ENCODE results near the gene PI4KB. TPM values are rescaled to one million over a fixed set of nuclear protein-coding genes. Genes with fewer than 3 reads are reported as not detected.

Gene PI4KB
- total RNA-seq, 4 donors from 2014 or later: 54.8 to 79.5 (median 68.9) TPM

- H3K4me3 ChIP-seq: no peak overlapping the region
- 79% methylated on average over 3 of the region's 6 CpGs for WGBS
- DNase-seq (ENCODE audit: extremely low spot score): no peak
- intact Hi-C loops (cut with DNase I): no loop called here
- H3K4me1 ChIP-seq: peaks cover 52 to 61% (median 59%) of the 10 kb centered on the region in 4 donors
- peaks cover 14 to 35% (median 20%) of the 10 kb centered on the region in 4 donors for H3K36me3 ChIP-seq
- TF ChIP-seq CTCF (IDR thresholded peaks at IDR 0.05) (no peak), POLR2AphosphoS5 (IDR thresholded peaks at IDR 0.05) (no peak), POLR2A (IDR thresholded peaks at IDR 0.05; ENCODE audit: low read depth) (no peak), EP300 (IDR thresholded peaks at IDR 0.05) (no peak)
- H3K9me3 ChIP-seq: no peaks in the 10 kb centered on the region
- H3K27me3 ChIP-seq: no peaks in the 10 kb centered on the region
- H3K27ac ChIP-seq (replicated peaks in 1 of 4): peak overlapping the region; percentile 77 to 84 (median 80)
Observed at GRCh38 chr1:151370211-151370911, 43.1 kb upstream of the PI4KB start.

DNA sequence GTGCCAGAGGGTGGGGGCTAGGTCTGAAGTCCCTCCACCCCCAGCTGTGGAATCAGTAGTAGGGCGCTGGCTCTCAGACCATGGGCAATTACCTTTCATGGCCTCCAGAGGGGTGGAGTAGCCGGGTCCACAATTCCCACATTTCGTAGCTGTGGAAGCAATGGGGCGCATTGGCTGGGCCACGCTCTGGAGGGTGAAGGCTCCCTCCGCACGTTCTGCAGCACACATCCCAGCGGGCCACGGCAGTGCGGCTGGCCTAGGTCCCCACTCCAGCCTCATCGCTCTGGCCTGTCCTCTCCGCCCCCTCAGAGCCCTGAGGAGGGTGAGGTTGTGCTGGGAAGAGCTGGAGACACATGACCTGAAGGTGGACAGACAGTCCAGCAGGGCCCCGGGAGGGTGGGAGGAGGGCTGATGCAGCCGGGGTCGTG, 42.4 kb upstream of the PI4KB start:
- no peak for TF ChIP-seq EP300 (IDR thresholded peaks at IDR 0.05)
- TF ChIP-seq POLR2A (IDR thresholded peaks at IDR 0.05; ENCODE audit: low read depth): no peak
- no peak for TF ChIP-seq CTCF (IDR thresholded peaks at IDR 0.05)
- TF ChIP-seq POLR2AphosphoS5 (IDR thresholded peaks at IDR 0.05): no peak
- Histone ChIP-seq H3K27ac (replicated peaks in 1 of 4) (peak overlapping the region in 3 of 4 donors; percentile 77 to 81 (median 80)), H3K36me3 (peaks cover 21 to 42% (median 27%) of the 10 kb centered on the region in 4 donors), H3K4me3 (no peak overlapping the region), H3K27me3 (no peaks in the 10 kb centered on the region), H3K4me1 (peaks cover 52 to 61% (median 59%) of the 10 kb centered on the region in 4 donors), H3K9me3 (no peaks in the 10 kb centered on the region)
- no peak for DNase-seq (ENCODE audit: extremely low spot score)
- intact Hi-C loops (cut with DNase I): no loop called here
- WGBS: 83% methylated on average over 8 of the region's 15 CpGs

- 80% methylated on average over 1 of the region's 7 CpGs for WGBS
- Histone ChIP-seq H3K9me3 (no peaks in the 10 kb centered on the region), H3K27me3 (no peaks in the 10 kb centered on the region), H3K4me3 (no peak overlapping the region), H3K36me3 (peaks cover 25 to 46% (median 31%) of the 10 kb centered on the region in 4 donors), H3K27ac (replicated peaks in 1 of 4) (no peak overlapping the region), H3K4me1 (peaks cover 52 to 61% (median 59%) of the 10 kb centered on the region in 4 donors)
- TF ChIP-seq EP300 (IDR thresholded peaks at IDR 0.05) (no peak), CTCF (IDR thresholded peaks at IDR 0.05) (no peak), POLR2A (IDR thresholded peaks at IDR 0.05; ENCODE audit: low read depth) (no peak)
- DNase-seq (ENCODE audit: extremely low spot score): no peak
- intact Hi-C loops (cut with DNase I): no loop called here
Observed at GRCh38 chr1:151369302-151369610, 42.0 kb upstream of the PI4KB start.

DNA sequence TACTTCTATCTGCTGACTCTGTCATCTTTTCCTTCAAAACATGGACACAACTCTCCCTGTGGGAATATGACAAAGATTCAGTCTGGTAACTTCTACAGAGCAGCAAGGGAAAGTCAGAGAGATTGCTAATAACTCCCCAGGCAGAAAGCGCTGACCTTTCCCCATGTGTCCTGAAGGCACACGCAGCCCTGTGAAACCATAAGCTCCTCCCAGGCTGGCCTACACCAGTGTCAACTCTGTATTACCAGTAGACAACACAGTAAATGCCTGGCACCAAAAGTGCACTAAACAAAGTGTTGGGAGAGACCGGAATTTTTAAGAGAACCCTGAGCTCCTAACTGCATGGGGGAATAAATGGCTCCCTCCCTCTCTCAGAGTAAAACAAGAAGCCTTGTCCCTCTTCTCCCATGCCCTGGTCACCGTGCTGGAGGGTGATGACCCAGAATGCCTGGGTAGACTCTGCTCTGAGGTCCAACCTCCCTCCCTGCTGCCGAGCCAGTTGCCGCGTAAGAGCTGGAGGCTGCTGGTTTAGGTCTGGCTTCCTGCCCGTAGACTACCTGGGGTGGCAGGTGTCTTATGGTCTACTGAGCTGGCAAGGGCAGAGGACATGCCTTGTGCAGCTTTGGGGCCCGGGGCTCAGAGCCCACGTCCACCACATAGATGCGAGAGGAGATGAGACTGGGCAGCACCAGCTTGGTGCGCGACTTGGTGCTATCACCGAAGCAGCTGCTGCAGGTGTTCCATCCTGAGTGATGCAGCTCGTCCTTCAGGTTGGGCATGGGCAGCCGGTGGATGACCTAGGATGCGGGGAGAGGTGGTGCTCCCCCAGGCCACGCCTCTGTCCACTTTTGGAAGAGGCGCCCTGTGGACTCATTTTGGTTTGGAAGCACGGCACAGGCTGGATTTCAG, 41.4 kb upstream of the PI4KB start:
- Histone ChIP-seq H3K4me3 (no peak overlapping the region), H3K4me1 (peaks cover 52 to 61% (median 59%) of the 10 kb centered on the region in 4 donors), H3K9me3 (no peaks in the 10 kb centered on the region), H3K36me3 (peaks cover 29 to 52% (median 37%) of the 10 kb centered on the region in 4 donors), H3K27ac (replicated peaks in 1 of 4) (peak overlapping the region in 3 of 4 donors; percentile 13 to 49 (median 27)), H3K27me3 (no peaks in the 10 kb centered on the region)
- no peak for DNase-seq (ENCODE audit: extremely low spot score)
- intact Hi-C loops (cut with DNase I): no loop called here
- WGBS: 96% methylated on average over 8 of the region's 20 CpGs
- no peak for TF ChIP-seq POLR2A (IDR thresholded peaks at IDR 0.05; ENCODE audit: low read depth)
- no peak for TF ChIP-seq POLR2AphosphoS5 (IDR thresholded peaks at IDR 0.05)
- no peak for TF ChIP-seq CTCF (IDR thresholded peaks at IDR 0.05)
- no peak for TF ChIP-seq EP300 (IDR thresholded peaks at IDR 0.05)
